ENCODE measurements around the gene STAT4.

The STAT4 gene

DNA sequence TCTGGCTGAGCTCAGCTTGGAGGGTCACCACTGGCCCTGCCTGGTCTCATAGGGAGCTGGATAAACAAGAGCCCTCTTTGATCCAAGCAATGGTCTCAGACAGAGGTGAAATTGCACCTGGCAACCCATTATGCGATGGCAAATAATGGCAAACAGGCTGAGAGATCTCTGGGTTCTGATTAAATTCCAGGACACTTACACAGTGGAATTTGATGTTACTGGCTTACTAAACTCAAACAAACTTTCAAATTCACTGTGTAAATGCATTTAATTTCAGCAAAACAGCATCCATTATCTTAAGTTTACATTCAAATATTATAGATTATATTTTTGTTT lies 19.5 kb upstream of the STAT4 start:
- H3K4me1 ChIP-seq (ENCODE audit: control insufficient read depth in 2 of 2, insufficient read depth in 1 of 2, low read depth in 1 of 2, low read length in 2 of 2), result peaks cover 8 to 11% of the 10 kb centered on the region in 2 donors
- no peak overlapping the region for H3K14ac ChIP-seq (ENCODE audit: low read length)
- H3K18ac ChIP-seq (ENCODE audit: low read length), result no peak overlapping the region
- H3K23ac ChIP-seq (ENCODE audit: low read depth, low read length, poor library complexity), result no peak overlapping the region
- no peak overlapping the region for H2AK5ac ChIP-seq (ENCODE audit: low read depth, low read length)
- DNase-seq (ENCODE audit: low spot score), result no peak
- H2BK5ac ChIP-seq (ENCODE audit: low read length), result no peak overlapping the region
- H2BK15ac ChIP-seq (ENCODE audit: low read length), result no peak overlapping the region
- no peak overlapping the region for H3K27ac ChIP-seq (replicated peaks; ENCODE audit: low read length)
- H4K91ac ChIP-seq (ENCODE audit: low read depth, low read length, poor library complexity), result no peak overlapping the region
- H3K9me3 ChIP-seq (replicated peaks in 1 of 2; ENCODE audit: control insufficient read depth in 2 of 2, insufficient read depth in 1 of 2, low read depth in 1 of 2, low read length in 2 of 2), result no peaks in the 10 kb centered on the region
- no peak overlapping the region for H3K9ac ChIP-seq (ENCODE audit: low read depth, low read length, poor library complexity)
- no peak overlapping the region for H4K8ac ChIP-seq (ENCODE audit: low read depth, low read length)
- H3K4me3 ChIP-seq (ENCODE audit: low read length in 2 of 2), result no peak overlapping the region
- no peaks in the 10 kb centered on the region for H3K79me1 ChIP-seq (ENCODE audit: low read depth, low read length)
- no peak overlapping the region for H3K4ac ChIP-seq (ENCODE audit: low read length)
- H2BK120ac ChIP-seq (ENCODE audit: low read depth, low read length), result no peak overlapping the region
- no CpG with 5 or more reads among the region's 1 CpG for WGBS, 2 donors (ENCODE audit: extremely low coverage in 2 of 2, insufficient read length in 2 of 2, insufficient replicate concordance in 1 of 2)
- no peaks in the 10 kb centered on the region for H3K27me3 ChIP-seq (ENCODE audit: control insufficient read depth in 3 of 3, insufficient read depth in 3 of 3, low read depth in 1 of 3, low read length in 3 of 3)
- H3K36me3 ChIP-seq (replicated peaks in 1 of 2; ENCODE audit: control insufficient read depth in 2 of 2, insufficient read depth in 2 of 2, low read length in 2 of 2), result no peaks in the 10 kb centered on the region
- H3K4me2 ChIP-seq (ENCODE audit: insufficient read depth, low read length, poor library complexity, severe bottlenecking), result no peak overlapping the region
- no peak overlapping the region for H2BK12ac ChIP-seq (ENCODE audit: low read length)
- H2AFZ ChIP-seq (ENCODE audit: low read length), result no peak overlapping the region

DNA sequence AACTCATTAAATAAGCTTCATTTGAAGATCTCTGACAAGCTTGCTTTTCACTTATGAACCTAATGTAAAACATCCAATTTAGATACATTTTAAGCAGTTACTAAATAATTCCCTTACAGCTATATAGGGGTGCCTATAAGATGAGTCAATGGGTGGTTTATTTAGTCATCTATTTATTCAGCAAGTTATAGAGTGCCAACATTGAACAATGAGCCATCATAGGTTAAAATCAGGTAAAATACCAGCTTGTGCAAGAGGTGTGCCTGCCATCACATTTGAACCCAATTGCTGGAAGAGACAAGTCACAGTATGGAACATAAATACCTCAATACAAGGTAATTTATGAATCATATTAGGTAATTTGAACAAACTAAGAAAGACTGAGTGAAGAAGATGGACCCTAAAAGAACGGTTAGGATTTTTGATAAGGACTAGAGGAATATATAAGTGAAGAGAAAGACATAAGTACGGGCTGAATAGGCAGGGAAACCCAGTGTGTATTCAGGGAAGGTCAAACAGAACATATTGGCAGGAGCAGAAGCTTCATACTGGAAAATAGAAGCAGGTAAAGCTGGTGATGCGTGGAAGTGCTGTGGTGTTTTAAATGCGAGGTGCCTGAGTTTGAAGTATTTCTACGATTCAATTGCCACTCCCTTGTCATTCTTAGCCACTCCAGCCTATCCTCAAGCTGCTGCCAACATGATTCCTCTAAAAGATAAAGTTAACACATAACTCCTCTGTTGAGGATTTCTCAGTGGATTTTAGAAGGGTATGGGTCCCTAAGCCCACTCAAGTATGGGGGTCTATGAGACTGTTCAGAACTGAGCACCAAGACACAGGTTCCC lies 18.9 kb upstream of the STAT4 start:
- Histone ChIP-seq H3K4me1 (ENCODE audit: control insufficient read depth in 2 of 2, insufficient read depth in 1 of 2, low read depth in 1 of 2, low read length in 2 of 2) (peaks cover 8 to 10% of the 10 kb centered on the region in 2 donors), H3K14ac (ENCODE audit: low read length) (no peak overlapping the region), H2BK120ac (ENCODE audit: low read depth, low read length) (no peak overlapping the region), H3K18ac (ENCODE audit: low read length) (no peak overlapping the region), H4K8ac (ENCODE audit: low read depth, low read length) (no peak overlapping the region), H3K9ac (ENCODE audit: low read depth, low read length, poor library complexity) (no peak overlapping the region), H3K79me1 (ENCODE audit: low read depth, low read length) (no peaks in the 10 kb centered on the region), H3K36me3 (replicated peaks in 1 of 2; ENCODE audit: control insufficient read depth in 2 of 2, insufficient read depth in 2 of 2, low read length in 2 of 2) (no peaks in the 10 kb centered on the region), H4K91ac (ENCODE audit: low read depth, low read length, poor library complexity) (no peak overlapping the region), H2AK5ac (ENCODE audit: low read depth, low read length) (no peak overlapping the region), H3K9me3 (replicated peaks in 1 of 2; ENCODE audit: control insufficient read depth in 2 of 2, insufficient read depth in 1 of 2, low read depth in 1 of 2, low read length in 2 of 2) (no peaks in the 10 kb centered on the region), H3K4me3 (ENCODE audit: low read length in 2 of 2) (no peak overlapping the region), H3K27me3 (ENCODE audit: control insufficient read depth in 3 of 3, insufficient read depth in 3 of 3, low read depth in 1 of 3, low read length in 3 of 3) (no peaks in the 10 kb centered on the region), H2BK5ac (ENCODE audit: low read length) (no peak overlapping the region), H3K27ac (replicated peaks; ENCODE audit: low read length) (no peak overlapping the region), H3K4ac (ENCODE audit: low read length) (no peak overlapping the region), H2BK12ac (ENCODE audit: low read length) (no peak overlapping the region), H3K23ac (ENCODE audit: low read depth, low read length, poor library complexity) (no peak overlapping the region), H3K4me2 (ENCODE audit: insufficient read depth, low read length, poor library complexity, severe bottlenecking) (no peak overlapping the region), H2BK15ac (ENCODE audit: low read length) (no peak overlapping the region), H2AFZ (ENCODE audit: low read length) (no peak overlapping the region)
- 100% methylated on average over 1 of the region's 5 CpGs; no CpG with 5 or more reads in 1 of the 2 donors for WGBS, 2 donors (ENCODE audit: extremely low coverage in 2 of 2, insufficient read length in 2 of 2, insufficient replicate concordance in 1 of 2)
- no peak for DNase-seq (ENCODE audit: low spot score)

DNA sequence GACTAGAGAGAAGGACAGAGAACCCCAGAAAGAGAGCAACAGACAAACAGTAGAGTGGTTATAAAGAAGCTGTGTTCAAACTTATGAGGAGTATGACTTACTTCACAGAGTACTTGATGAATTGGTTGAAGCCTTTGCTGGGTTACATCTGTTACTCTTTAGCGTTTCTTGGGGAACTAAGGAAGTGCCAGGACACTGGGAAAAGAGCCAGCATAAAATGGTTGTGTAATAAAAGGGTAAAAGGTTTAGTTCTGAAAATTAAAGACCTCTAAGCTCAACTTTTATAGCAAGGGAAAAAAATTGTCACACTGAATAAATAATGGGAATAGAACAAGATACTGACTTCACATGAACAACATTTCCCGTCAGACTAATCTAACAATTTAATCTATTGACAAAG lies 17.0 kb upstream of the STAT4 start:
- no CpG with 5 or more reads among the region's 2 CpGs for WGBS, 2 donors (ENCODE audit: extremely low coverage in 2 of 2, insufficient read length in 2 of 2, insufficient replicate concordance in 1 of 2)
- H3K27ac ChIP-seq (replicated peaks; ENCODE audit: low read length), result no peak overlapping the region
- H3K9me3 ChIP-seq (replicated peaks in 1 of 2; ENCODE audit: control insufficient read depth in 2 of 2, insufficient read depth in 1 of 2, low read depth in 1 of 2, low read length in 2 of 2), result no peaks in the 10 kb centered on the region
- no peak overlapping the region for H3K4me2 ChIP-seq (ENCODE audit: insufficient read depth, low read length, poor library complexity, severe bottlenecking)
- no peak overlapping the region for H4K8ac ChIP-seq (ENCODE audit: low read depth, low read length)
- no peaks in the 10 kb centered on the region for H3K79me1 ChIP-seq (ENCODE audit: low read depth, low read length)
- no peak overlapping the region for H3K4me3 ChIP-seq (ENCODE audit: low read length in 2 of 2)
- H3K27me3 ChIP-seq (ENCODE audit: control insufficient read depth in 3 of 3, insufficient read depth in 3 of 3, low read depth in 1 of 3, low read length in 3 of 3), result no peaks in the 10 kb centered on the region
- H2AFZ ChIP-seq (ENCODE audit: low read length), result no peak overlapping the region
- H3K14ac ChIP-seq (ENCODE audit: low read length), result no peak overlapping the region
- no peak overlapping the region for H2BK12ac ChIP-seq (ENCODE audit: low read length)
- H2AK5ac ChIP-seq (ENCODE audit: low read depth, low read length), result no peak overlapping the region
- no peak overlapping the region for H2BK15ac ChIP-seq (ENCODE audit: low read length)
- H3K4ac ChIP-seq (ENCODE audit: low read length), result no peak overlapping the region
- H2BK120ac ChIP-seq (ENCODE audit: low read depth, low read length), result no peak overlapping the region
- H4K91ac ChIP-seq (ENCODE audit: low read depth, low read length, poor library complexity), result no peak overlapping the region
- no peak overlapping the region for H3K18ac ChIP-seq (ENCODE audit: low read length)
- no peak overlapping the region for H3K23ac ChIP-seq (ENCODE audit: low read depth, low read length, poor library complexity)
- no peak for DNase-seq (ENCODE audit: low spot score)
- H3K36me3 ChIP-seq (replicated peaks in 1 of 2; ENCODE audit: control insufficient read depth in 2 of 2, insufficient read depth in 2 of 2, low read length in 2 of 2), result no peaks in the 10 kb centered on the region
- no peak overlapping the region for H2BK5ac ChIP-seq (ENCODE audit: low read length)
- no peak overlapping the region for H3K9ac ChIP-seq (ENCODE audit: low read depth, low read length, poor library complexity)
- peaks cover 2 to 7% of the 10 kb centered on the region in 2 donors for H3K4me1 ChIP-seq (ENCODE audit: control insufficient read depth in 2 of 2, insufficient read depth in 1 of 2, low read depth in 1 of 2, low read length in 2 of 2)

DNA sequence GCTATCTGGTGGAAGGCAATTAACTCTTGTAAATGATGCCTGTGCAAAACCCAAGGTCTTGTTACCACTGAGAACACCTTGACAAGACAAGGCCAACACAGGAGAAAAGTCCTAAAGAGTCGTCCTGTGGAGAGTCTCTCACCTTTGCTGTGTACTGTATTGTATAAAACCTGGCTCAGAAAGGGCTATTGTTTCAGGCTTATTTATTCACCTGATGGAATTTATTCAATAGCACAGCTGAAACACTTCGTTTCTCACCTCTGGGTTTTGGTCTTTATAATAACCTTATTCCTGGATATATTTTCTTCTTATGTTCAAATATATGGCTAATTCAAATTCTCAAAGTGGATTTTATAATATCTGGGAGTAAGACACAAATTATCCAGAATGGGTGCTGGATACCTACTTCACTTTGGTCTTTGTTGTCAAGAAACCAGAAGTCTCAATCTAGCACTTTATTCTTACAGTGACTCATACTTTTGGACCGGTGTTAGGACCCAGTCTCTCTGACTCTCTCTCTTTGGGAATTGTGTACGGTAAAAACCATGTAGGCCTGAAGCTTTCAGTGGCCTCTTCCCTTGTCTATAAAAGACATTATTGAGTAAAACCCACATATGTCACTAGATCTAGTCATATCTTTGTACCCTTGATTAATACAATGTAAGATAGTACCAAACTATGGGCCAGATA lies 16.1 kb upstream of the STAT4 start:
- Histone ChIP-seq H3K36me3 (replicated peaks in 1 of 2; ENCODE audit: control insufficient read depth in 2 of 2, insufficient read depth in 2 of 2, low read length in 2 of 2) (no peaks in the 10 kb centered on the region), H3K9me3 (replicated peaks in 1 of 2; ENCODE audit: control insufficient read depth in 2 of 2, insufficient read depth in 1 of 2, low read depth in 1 of 2, low read length in 2 of 2) (no peaks in the 10 kb centered on the region), H3K4me1 (ENCODE audit: control insufficient read depth in 2 of 2, insufficient read depth in 1 of 2, low read depth in 1 of 2, low read length in 2 of 2) (peaks cover 2 to 7% of the 10 kb centered on the region in 2 donors), H3K27ac (replicated peaks; ENCODE audit: low read length) (no peak overlapping the region), H3K4me3 (ENCODE audit: low read length in 2 of 2) (no peak overlapping the region), H3K18ac (ENCODE audit: low read length) (no peak overlapping the region), H2BK15ac (ENCODE audit: low read length) (no peak overlapping the region), H3K79me1 (ENCODE audit: low read depth, low read length) (no peaks in the 10 kb centered on the region), H3K14ac (ENCODE audit: low read length) (no peak overlapping the region), H2BK12ac (ENCODE audit: low read length) (no peak overlapping the region), H3K9ac (ENCODE audit: low read depth, low read length, poor library complexity) (no peak overlapping the region), H4K8ac (ENCODE audit: low read depth, low read length) (no peak overlapping the region), H3K23ac (ENCODE audit: low read depth, low read length, poor library complexity) (no peak overlapping the region), H2BK120ac (ENCODE audit: low read depth, low read length) (no peak overlapping the region), H2AK5ac (ENCODE audit: low read depth, low read length) (no peak overlapping the region), H3K27me3 (ENCODE audit: control insufficient read depth in 3 of 3, insufficient read depth in 3 of 3, low read depth in 1 of 3, low read length in 3 of 3) (no peaks in the 10 kb centered on the region), H2AFZ (ENCODE audit: low read length) (no peak overlapping the region), H2BK5ac (ENCODE audit: low read length) (no peak overlapping the region), H3K4ac (ENCODE audit: low read length) (no peak overlapping the region), H4K91ac (ENCODE audit: low read depth, low read length, poor library complexity) (no peak overlapping the region), H3K4me2 (ENCODE audit: insufficient read depth, low read length, poor library complexity, severe bottlenecking) (no peak overlapping the region)
- DNase-seq (ENCODE audit: low spot score), result no peak
- WGBS, 2 donors (ENCODE audit: extremely low coverage in 2 of 2, insufficient read length in 2 of 2, insufficient replicate concordance in 1 of 2), result no CpG with 5 or more reads among the region's 4 CpGs

Measured in neuronal stem cell (in vitro differentiated cells).